Hepatocyte (in vitro differentiated cells): ENCODE results near the gene INHBE. TPM values are rescaled to one million over a fixed set of nuclear protein-coding genes. Genes with fewer than 3 reads are reported as not detected.

Source experiments
- DNase-seq: peaks from one replicate; pipeline ENCODE4 v3.0.0-alpha.2; 2016; ENCODE audit warnings: low spot score
- H2AFZ ChIP-seq: fragments of 200-600 bp; sonication (generic); 2 replicates; pipeline ENCODE4 v1.6.0; 2016; ENCODE audit warnings: antibody characterized with exemption, mild to moderate bottlenecking
- H3K27ac ChIP-seq: fragments of 200-600 bp; sonication (generic); 2 replicates; pipeline ENCODE4 v1.5.1; 2016; ENCODE audit warnings: mild to moderate bottlenecking
- H3K27me3 ChIP-seq: fragments of 200-600 bp; sonication (generic); 2 replicates; pipeline ENCODE4 v1.6.1; 2016
- H3K36me3 ChIP-seq: fragments of 200-600 bp; sonication (generic); replicated peaks from 2 replicates; pipeline ENCODE4 v1.5.1; 2016; ENCODE audit warnings: low read depth; ENCODE audit not compliant: insufficient read depth
- H3K4me1 ChIP-seq: fragments of 200-600 bp; sonication (generic); 2 replicates; pipeline ENCODE4 v1.5.1; 2016; ENCODE audit warnings: mild to moderate bottlenecking, moderate library complexity; ENCODE audit not compliant: insufficient read depth
- H3K4me2 ChIP-seq: fragments of 200-600 bp; sonication (generic); 2 replicates; pipeline ENCODE4 v1.6.0; 2016
- H3K4me3 ChIP-seq: fragments of 200-600 bp; sonication (generic); 2 replicates; pipeline ENCODE4 v1.5.1; 2016; ENCODE audit warnings: mild to moderate bottlenecking
- H3K79me2 ChIP-seq: fragments of 200-600 bp; sonication (generic); 2 replicates; pipeline ENCODE4 v1.6.0; 2017; ENCODE audit warnings: mild to moderate bottlenecking
- H3K9me2 ChIP-seq: fragments of 200-600 bp; sonication (generic); replicated peaks from 2 replicates; pipeline ENCODE4 v1.6.0; 2017; ENCODE audit warnings: mild to moderate bottlenecking; ENCODE audit not compliant: insufficient read depth
- H3K9me3 ChIP-seq: fragments of 200-600 bp; sonication (generic); 2 replicates; pipeline ENCODE4 v1.5.1; 2016; ENCODE audit warnings: low read depth, mild to moderate bottlenecking
- H4K20me1 ChIP-seq: fragments of 200-600 bp; sonication (generic); 2 replicates; pipeline ENCODE4 v1.6.0; 2016; ENCODE audit warnings: mild to moderate bottlenecking; ENCODE audit not compliant: insufficient read depth, poor library complexity, severe bottlenecking
- CTCF ChIP-seq: fragments of 200-600 bp; sonication (generic); IDR thresholded peaks from 2 replicates; pipeline ENCODE4 v1.5.1; 2016; ENCODE audit warnings: antibody characterized with exemption, mild to moderate bottlenecking; ENCODE audit not compliant: poor library complexity
- EZH2 ChIP-seq: fragments of 200-600 bp; sonication (generic); IDR thresholded peaks from 2 replicates; pipeline ENCODE4 v1.6.1; 2016; ENCODE audit warnings: antibody characterized with exemption, mild to moderate bottlenecking, borderline replicate concordance
- EZH2phosphoT487 ChIP-seq: fragments of 200-600 bp; sonication (generic); IDR thresholded peaks from one replicate; pipeline ENCODE4 v1.6.1; 2018; ENCODE audit warnings: antibody characterized with exemption, mild to moderate bottlenecking, low read depth, moderate library complexity; ENCODE audit not compliant: unreplicated experiment, severe bottlenecking
- WGBS: methylation state at CpG from one replicate; pipeline ENCODE4 v1.1.6; 2016; ENCODE audit warnings: low lambda C conversion rate; ENCODE audit errors: missing lambda C conversion rate; 5-methylcytosine and 5-hydroxymethylcytosine counted together
- polyA plus RNA-seq: library from polyadenylated mRNA; unstranded; fragments of >200 nt; fragmentation: Nextera tagmentation; extraction: Ambion mirVana; gene quantifications from 2 replicates; pipeline ENCODE4 v1.2.1, GENCODE V29; 2016
- total RNA-seq: library from RNA; depleted of rRNA; stranded (reverse); fragments of >200 nt; gene quantifications from 2 replicates; pipeline ENCODE4 v1.2.3, GENCODE V29; 2014

Gene INHBE
- total and polyA plus RNA-seq, 2 experiments from 2014 or later = 15.1 to 44.2 TPM

- no peak overlapping the region for H3K4me2 ChIP-seq
- no peaks in the 10 kb centered on the region for H3K4me1 ChIP-seq
- H3K9me2 ChIP-seq = no peaks in the 10 kb centered on the region
- H3K27me3 ChIP-seq = peaks cover 5% of the 10 kb centered on the region
- no peaks in the 10 kb centered on the region for H4K20me1 ChIP-seq
- no peaks in the 10 kb centered on the region for H3K36me3 ChIP-seq
- no peak overlapping the region for H3K27ac ChIP-seq
- WGBS = 94% methylated on average over 6 of the region's 6 CpGs
- DNase-seq = no peak
- no peaks in the 10 kb centered on the region for H3K79me2 ChIP-seq
- TF ChIP-seq EZH2 = no peak
- no peak for TF ChIP-seq CTCF
- TF ChIP-seq EZH2phosphoT487 = no peak
- no peak overlapping the region for H3K4me3 ChIP-seq
- no peak overlapping the region for H2AFZ ChIP-seq
- H3K9me3 ChIP-seq = no peaks in the 10 kb centered on the region
Measured at GRCh38 chr12:57465030-57465746, 10.1 kb downstream of the INHBE start.

- no peak overlapping the region for H3K4me2 ChIP-seq
- no peaks in the 10 kb centered on the region for H3K79me2 ChIP-seq
- H3K36me3 ChIP-seq = no peaks in the 10 kb centered on the region
- peaks cover 2% of the 10 kb centered on the region for H3K4me1 ChIP-seq
- no peak overlapping the region for H3K4me3 ChIP-seq
- peaks cover 5% of the 10 kb centered on the region for H3K27me3 ChIP-seq
- H3K27ac ChIP-seq = no peak overlapping the region
- H2AFZ ChIP-seq = no peak overlapping the region
- no peak for DNase-seq
- H3K9me3 ChIP-seq = no peaks in the 10 kb centered on the region
- H3K9me2 ChIP-seq = no peaks in the 10 kb centered on the region
- WGBS = 86% methylated on average over 14 of the region's 14 CpGs
- no peaks in the 10 kb centered on the region for H4K20me1 ChIP-seq
- TF ChIP-seq EZH2 = no peak
- TF ChIP-seq CTCF = no peak
- TF ChIP-seq EZH2phosphoT487 = no peak
Measured at GRCh38 chr12:57465747-57466505, 10.8 kb downstream of the INHBE start.

- WGBS = 94% methylated on average over 12 of the region's 12 CpGs
- no peaks in the 10 kb centered on the region for H3K36me3 ChIP-seq
- H3K4me1 ChIP-seq = peaks cover 3% of the 10 kb centered on the region
- H2AFZ ChIP-seq = no peak overlapping the region
- H3K27me3 ChIP-seq = peaks cover 8% of the 10 kb centered on the region
- no peaks in the 10 kb centered on the region for H3K9me3 ChIP-seq
- H3K79me2 ChIP-seq = no peaks in the 10 kb centered on the region
- no peak overlapping the region for H3K4me2 ChIP-seq
- no peak overlapping the region for H3K27ac ChIP-seq
- H3K4me3 ChIP-seq = no peak overlapping the region
- DNase-seq = no peak
- no peak for TF ChIP-seq EZH2phosphoT487
- TF ChIP-seq EZH2 = no peak
- TF ChIP-seq CTCF = no peak
- H3K9me2 ChIP-seq = no peaks in the 10 kb centered on the region
- no peaks in the 10 kb centered on the region for H4K20me1 ChIP-seq
Measured at GRCh38 chr12:57467212-57467874, 12.2 kb downstream of the INHBE start.
